Measurements from ENCODE around the gene VGLL2. TPM values are rescaled to one million over a fixed set of nuclear protein-coding genes. Genes with fewer than 3 reads are reported as not detected.

The VGLL2 gene
- not detected in 5 replicates for total RNA-seq (2022; extraction: Qiagen RNA extraction; ENCODE audit: low read depth)

GRCh38 chr6:117265410-117266256, at the start of gene VGLL2:
TSS of gene VGLL2 (plus strand) at chr6:117265558. CDS start at chr6:117265764, 206 bp downstream.

Other genes starting within 250 kb of the VGLL2 start
- 0.09 to 0.24 TPM (median 0.20 TPM) in 5 replicates for gene ROS1, start 160.4 kb downstream of the VGLL2 start, total RNA-seq (2022; extraction: Qiagen RNA extraction; ENCODE audit: low read depth)
- gene DCBLD1, start 217.1 kb downstream of the VGLL2 start, total RNA-seq (2022; extraction: Qiagen RNA extraction; ENCODE audit: low read depth) = 26.2 to 36.5 TPM (median 30.9 TPM) in 5 replicates

Measured in A549 treated with DMSO at 1 μM for 4 hours (cell line).